Measurements from ENCODE around the gene CLEC2B. TPM values are rescaled to one million over a fixed set of nuclear protein-coding genes. Genes with fewer than 3 reads are reported as not detected.

Gene CLEC2B
- total RNA-seq, 6 donors from 2014 or later: 8.4 to 37.8 (median 25.7) TPM

DNA sequence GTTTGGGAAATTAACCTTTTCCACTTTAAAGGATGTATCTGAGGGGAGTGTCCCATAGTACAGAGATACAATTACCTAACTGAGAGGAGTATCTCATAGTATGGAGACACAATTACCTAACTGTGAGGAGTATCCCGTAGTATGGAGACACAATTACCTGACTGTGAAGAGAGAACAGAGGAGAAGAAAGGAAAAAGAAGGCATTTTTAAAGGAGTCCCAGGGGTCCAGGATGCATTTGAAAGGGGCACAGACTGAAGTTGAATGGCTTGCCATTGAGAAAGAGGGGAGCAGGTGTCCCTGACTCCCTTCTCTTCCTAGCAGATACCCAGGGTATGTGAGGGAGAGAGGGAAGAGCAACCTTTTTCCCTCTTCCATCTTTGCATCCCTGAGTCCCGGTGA, 30.1 kb upstream of the CLEC2B start:
- Histone ChIP-seq H3K4me1 (no peaks in the 10 kb centered on the region), H3K36me3 (no peaks in the 10 kb centered on the region), H3K27me3 (no peaks in the 10 kb centered on the region), H3K27ac (no peak overlapping the region), H3K4me3 (no peak overlapping the region), H3K9me3 (peaks cover 0 to 16% (median 5%) of the 10 kb centered on the region in 4 donors)
- ATAC-seq (ENCODE audit: low FRiP score in 2 of 2) (no peak), DNase-seq (no peak)
- 97 to 99% methylated on average over 2 of the region's 2 CpGs for WGBS, 2 donors
- TF ChIP-seq, protein P1, sequence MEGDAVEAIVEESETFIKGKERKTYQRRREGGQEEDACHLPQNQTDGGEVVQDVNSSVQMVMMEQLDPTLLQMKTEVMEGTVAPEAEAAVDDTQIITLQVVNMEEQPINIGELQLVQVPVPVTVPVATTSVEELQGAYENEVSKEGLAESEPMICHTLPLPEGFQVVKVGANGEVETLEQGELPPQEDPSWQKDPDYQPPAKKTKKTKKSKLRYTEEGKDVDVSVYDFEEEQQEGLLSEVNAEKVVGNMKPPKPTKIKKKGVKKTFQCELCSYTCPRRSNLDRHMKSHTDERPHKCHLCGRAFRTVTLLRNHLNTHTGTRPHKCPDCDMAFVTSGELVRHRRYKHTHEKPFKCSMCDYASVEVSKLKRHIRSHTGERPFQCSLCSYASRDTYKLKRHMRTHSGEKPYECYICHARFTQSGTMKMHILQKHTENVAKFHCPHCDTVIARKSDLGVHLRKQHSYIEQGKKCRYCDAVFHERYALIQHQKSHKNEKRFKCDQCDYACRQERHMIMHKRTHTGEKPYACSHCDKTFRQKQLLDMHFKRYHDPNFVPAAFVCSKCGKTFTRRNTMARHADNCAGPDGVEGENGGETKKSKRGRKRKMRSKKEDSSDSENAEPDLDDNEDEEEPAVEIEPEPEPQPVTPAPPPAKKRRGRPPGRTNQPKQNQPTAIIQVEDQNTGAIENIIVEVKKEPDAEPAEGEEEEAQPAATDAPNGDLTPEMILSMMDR (IDR thresholded peaks at IDR 0.05): no peak
- TF ChIP-seq EP300 (IDR thresholded peaks at IDR 0.05) (no peak), POLR2AphosphoS5 (IDR thresholded peaks at IDR 0.05) (no peak), POLR2A (IDR thresholded peaks at IDR 0.05) (no peak)

DNA sequence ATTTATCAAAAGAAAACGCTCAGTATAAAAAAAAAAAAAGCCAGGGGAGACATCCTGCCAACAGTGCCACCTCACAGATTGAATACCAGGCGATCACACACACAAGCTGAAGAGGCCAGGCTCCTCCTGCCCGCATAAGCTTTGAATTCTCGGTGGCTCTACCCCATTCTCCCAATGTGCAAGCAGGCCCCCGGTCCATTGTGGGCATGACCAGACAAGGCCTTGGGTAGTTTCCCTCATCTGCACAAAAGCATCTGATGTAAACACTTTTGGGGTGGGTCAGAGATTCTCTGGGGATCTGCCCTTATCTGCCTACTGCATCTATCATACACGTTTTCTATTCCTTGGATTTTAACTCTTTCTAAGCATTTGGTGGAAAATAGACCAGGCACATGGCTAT, 28.4 kb upstream of the CLEC2B start:
- TF ChIP-seq POLR2AphosphoS5 (IDR thresholded peaks at IDR 0.05): no peak
- Histone ChIP-seq H3K9me3 (peaks cover 0 to 5% (median 2%) of the 10 kb centered on the region in 4 donors), H3K27me3 (no peaks in the 10 kb centered on the region), H3K27ac (no peak overlapping the region), H3K4me1 (no peaks in the 10 kb centered on the region), H3K36me3 (no peaks in the 10 kb centered on the region), H3K4me3 (no peak overlapping the region)
- WGBS, 2 donors: 74 to 80% methylated on average over 6 of the region's 6 CpGs
- DNase-seq: no peak
- no peak for ATAC-seq (ENCODE audit: low FRiP score in 2 of 2)

DNA sequence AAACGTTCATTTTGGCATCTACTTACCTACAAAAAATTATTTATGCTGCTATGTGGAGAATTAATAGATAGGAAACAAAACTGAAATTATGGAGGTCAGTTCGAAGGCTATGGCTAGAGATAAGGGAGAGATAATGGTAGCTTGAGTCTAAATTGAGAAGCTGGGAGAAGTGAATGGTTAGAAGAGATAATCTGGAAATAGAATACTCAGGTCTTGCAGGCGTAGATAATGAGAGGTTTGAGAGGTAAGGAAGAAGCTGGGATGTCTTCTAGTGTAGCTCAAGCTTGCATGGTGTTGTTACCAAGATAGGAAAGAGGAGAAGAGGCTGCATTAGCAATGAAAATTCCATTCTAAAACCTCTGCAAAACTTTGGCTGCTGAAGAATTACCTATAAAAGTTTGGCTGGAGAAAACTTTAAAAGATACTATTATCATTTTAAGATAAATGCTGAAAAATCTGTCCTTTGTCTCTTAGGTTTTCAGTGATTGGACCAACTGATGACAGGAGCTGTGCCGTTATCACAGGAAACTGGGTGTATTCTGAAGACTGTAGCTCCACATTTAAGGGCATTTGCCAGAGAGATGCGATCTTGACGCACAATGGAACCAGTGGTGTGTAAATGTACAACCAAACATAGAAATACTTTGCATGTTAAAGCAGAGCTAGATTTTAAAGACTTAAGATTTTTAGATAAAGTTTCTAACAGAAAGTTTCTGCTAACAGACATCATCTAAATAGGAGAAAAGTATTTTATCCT, 26.2 kb upstream of the CLEC2B start:
- H3K4me1 ChIP-seq: no peaks in the 10 kb centered on the region
- H3K9me3 ChIP-seq: no peaks in the 10 kb centered on the region
- no peaks in the 10 kb centered on the region for H3K36me3 ChIP-seq
- no peak overlapping the region for H3K27ac ChIP-seq
- no peak for DNase-seq
- no peak for ATAC-seq (ENCODE audit: low FRiP score in 2 of 2)
- H3K4me3 ChIP-seq: no peak overlapping the region
- WGBS, 2 donors: 78 to 84% methylated on average over 6 of the region's 6 CpGs
- TF ChIP-seq, protein P1 (IDR thresholded peaks at IDR 0.05): no peak
- no peak for TF ChIP-seq POLR2AphosphoS5 (IDR thresholded peaks at IDR 0.05)
- no peak for TF ChIP-seq EP300 (IDR thresholded peaks at IDR 0.05)
- no peak for TF ChIP-seq POLR2A (IDR thresholded peaks at IDR 0.05)
- no peaks in the 10 kb centered on the region for H3K27me3 ChIP-seq

DNA sequence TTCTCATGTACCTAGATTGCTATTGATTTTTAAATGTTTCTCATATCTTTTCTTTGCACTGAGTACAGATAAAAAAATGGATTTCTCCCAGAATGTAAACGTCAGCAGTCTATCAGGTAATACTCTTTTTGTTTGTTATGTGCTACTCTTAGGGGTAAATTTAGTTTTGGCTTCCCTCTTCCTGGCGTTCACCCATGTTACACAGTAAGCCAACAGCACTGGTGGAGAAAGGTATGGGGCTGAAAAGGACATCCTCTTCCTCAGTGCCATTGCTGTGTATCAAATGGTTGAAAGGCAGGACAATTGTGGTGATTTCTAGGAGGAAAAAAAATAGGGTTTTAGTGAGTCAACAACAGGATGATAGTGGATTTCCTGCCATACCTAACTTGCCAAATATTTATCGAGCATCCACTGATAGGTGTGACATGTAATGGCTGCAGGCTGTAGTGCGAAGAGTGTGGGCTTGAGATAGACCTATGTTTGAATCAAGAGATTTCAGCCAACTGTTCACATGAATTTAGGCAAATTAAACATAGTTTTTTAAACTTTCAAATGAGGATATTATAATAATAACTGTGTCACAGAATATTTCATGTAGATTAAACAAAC, 19.6 kb upstream of the CLEC2B start:
- Histone ChIP-seq H3K4me1 (no peaks in the 10 kb centered on the region), H3K27me3 (no peaks in the 10 kb centered on the region), H3K9me3 (no peaks in the 10 kb centered on the region), H3K36me3 (no peaks in the 10 kb centered on the region), H3K4me3 (no peak overlapping the region), H3K27ac (no peak overlapping the region)
- TF ChIP-seq POLR2AphosphoS5 (IDR thresholded peaks at IDR 0.05) (no peak), POLR2A (IDR thresholded peaks at IDR 0.05) (no peak), EP300 (IDR thresholded peaks at IDR 0.05) (no peak)
- TF ChIP-seq, protein P1 (IDR thresholded peaks at IDR 0.05): no peak
- DNase-seq (no peak), ATAC-seq (ENCODE audit: low FRiP score in 2 of 2) (no peak)
- 58 to 64% methylated on average over 4 of the region's 4 CpGs for WGBS, 2 donors

DNA sequence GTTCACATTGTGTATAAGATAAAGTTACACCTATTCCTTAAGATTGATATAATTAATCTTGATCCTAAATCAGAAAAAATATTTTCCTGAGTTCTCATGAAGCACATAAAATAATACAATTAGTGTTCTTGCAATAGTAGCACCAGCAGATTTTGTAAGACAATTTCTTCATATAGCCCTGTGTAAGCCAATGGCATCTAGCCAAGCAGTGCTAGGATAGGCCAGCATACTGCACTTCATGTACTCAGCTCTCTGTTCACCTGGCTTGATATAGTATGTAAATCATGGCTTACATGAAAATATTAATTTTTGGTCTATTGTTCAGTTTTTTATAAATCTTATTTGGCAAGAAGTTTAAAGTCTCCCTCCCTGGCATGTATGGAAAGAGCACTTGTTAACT, 14.0 kb upstream of the CLEC2B start:
- DNase-seq: no peak
- Histone ChIP-seq H3K27ac (no peak overlapping the region), H3K27me3 (no peaks in the 10 kb centered on the region), H3K4me3 (no peak overlapping the region), H3K9me3 (no peaks in the 10 kb centered on the region), H3K36me3 (no peaks in the 10 kb centered on the region), H3K4me1 (no peaks in the 10 kb centered on the region)
- ATAC-seq (ENCODE audit: low FRiP score in 2 of 2): no peak
- TF ChIP-seq POLR2AphosphoS5 (IDR thresholded peaks at IDR 0.05) (no peak), POLR2A (IDR thresholded peaks at IDR 0.05) (no peak), EP300 (IDR thresholded peaks at IDR 0.05) (no peak)
- TF ChIP-seq, protein P1 (IDR thresholded peaks at IDR 0.05): no peak
